Suprapubic skin (tissue), 3 donors: ENCODE results near the gene SULF2.

Experiments
- CTCF ChIP-seq, 2 donors: fragments of 200-600 bp in 1 of 2; fragments of 450-650 bp in 1 of 2; sonication (generic) in 1 of 2; IDR thresholded peaks; one replicate each; pipeline ENCODE4 v1.5.1; 2016 to 2019; ENCODE audit warnings: antibody characterized with exemption in 2 of 2, mild to moderate bottlenecking in 1 of 2, moderate library complexity in 1 of 2
- POLR2A ChIP-seq, 2 donors: fragments of 450-650 bp; IDR thresholded peaks; one replicate each; pipeline ENCODE4 v1.6.1; 2017; ENCODE audit warnings: antibody characterized with exemption in 2 of 2, mild to moderate bottlenecking in 2 of 2, moderate library complexity in 2 of 2

GRCh38 chr20:47786765-47787107 lies 1.5 kb upstream of the SULF2 start:
- TF ChIP-seq CTCF (IDR thresholded peaks at IDR 0.05) = no peak
- TF ChIP-seq POLR2A (IDR thresholded peaks at IDR 0.05) = no peak
